Activated CD4-positive, alpha-beta T cell treated with anti-CD3 and anti-CD28 coated beads for 4 hours (primary cell): ENCODE results near the gene RBM33.

Source experiments
- DNase-seq, 2 donors: peaks; one replicate each; pipeline ENCODE4 v3.0.0-alpha.2; 2020

Gene RBM33

GRCh38 chr7:155780884-155781283 lies 136.4 kb downstream of the RBM33 start:
- no peak for DNase-seq

- DNase-seq = no peak
Measured at GRCh38 chr7:155781433-155781832, 137.0 kb downstream of the RBM33 start.

GRCh38 chr7:155782466-155782865 lies 138.0 kb downstream of the RBM33 start:
- no peak for DNase-seq

GRCh38 chr7:155785536-155785935 lies 141.1 kb downstream of the RBM33 start:
- no peak for DNase-seq

- DNase-seq = no peak
Measured at GRCh38 chr7:155786491-155786890, 142.0 kb downstream of the RBM33 start.

GRCh38 chr7:155787171-155787851 lies 142.8 kb downstream of the RBM33 start:
- no peak for DNase-seq

- no peak for DNase-seq
Measured at GRCh38 chr7:155788616-155789000, 144.1 kb downstream of the RBM33 start.

- DNase-seq = no peak
Measured at GRCh38 chr7:155789001-155789725, 144.7 kb downstream of the RBM33 start.

- no peak for DNase-seq
Measured at GRCh38 chr7:155790666-155791065, 146.2 kb downstream of the RBM33 start.

GRCh38 chr7:155791214-155791737 lies 146.8 kb downstream of the RBM33 start:
- DNase-seq = no peak

- no peak for DNase-seq
Measured at GRCh38 chr7:155791836-155792235, 147.4 kb downstream of the RBM33 start.

GRCh38 chr7:155792315-155792960 lies 148.0 kb downstream of the RBM33 start:
- no peak for DNase-seq

- DNase-seq = no peak
Measured at GRCh38 chr7:155792999-155793560, 148.6 kb downstream of the RBM33 start.

- DNase-seq = no peak
Measured at GRCh38 chr7:155793720-155794119, 149.3 kb downstream of the RBM33 start.

- no peak for DNase-seq
Measured at GRCh38 chr7:155794196-155794595, 149.7 kb downstream of the RBM33 start.

GRCh38 chr7:155795401-155795800 lies 150.9 kb downstream of the RBM33 start:
- no peak for DNase-seq

- no peak for DNase-seq
Measured at GRCh38 chr7:155795951-155796350, 151.5 kb downstream of the RBM33 start.

- peak; percentile 51 to 60 for DNase-seq
Measured at GRCh38 chr7:155796381-155797261, 152.2 kb downstream of the RBM33 start.

- DNase-seq = no peak
Measured at GRCh38 chr7:155797262-155798250, 153.1 kb downstream of the RBM33 start.

GRCh38 chr7:155798673-155799439 lies 154.4 kb downstream of the RBM33 start:
- no peak for DNase-seq
